Stimulated activated CD4-positive, alpha-beta T cell treated with anti-CD3 and anti-CD28 coated beads, Interleukin-2, amount 100 ng/mL, for 48 hours (primary cell): ENCODE results near the gene FRAT2.
"Not testable (repeated sequence)": the region's sequence is repeated elsewhere in the genome, so short reads cannot be mapped to it uniquely, and the experiment has no call there.

Experiments used
- DNase-seq, 2 donors: peaks; one replicate each; pipeline ENCODE4 v3.0.0-alpha.2; 2020

The FRAT2 gene

GRCh38 chr10:97356318-97356914, 21.9 kb upstream of the FRAT2 start:
- DNase-seq: no peak

- no peak for DNase-seq
Measured at GRCh38 chr10:97355571-97355975, 21.0 kb upstream of the FRAT2 start.

DNA sequence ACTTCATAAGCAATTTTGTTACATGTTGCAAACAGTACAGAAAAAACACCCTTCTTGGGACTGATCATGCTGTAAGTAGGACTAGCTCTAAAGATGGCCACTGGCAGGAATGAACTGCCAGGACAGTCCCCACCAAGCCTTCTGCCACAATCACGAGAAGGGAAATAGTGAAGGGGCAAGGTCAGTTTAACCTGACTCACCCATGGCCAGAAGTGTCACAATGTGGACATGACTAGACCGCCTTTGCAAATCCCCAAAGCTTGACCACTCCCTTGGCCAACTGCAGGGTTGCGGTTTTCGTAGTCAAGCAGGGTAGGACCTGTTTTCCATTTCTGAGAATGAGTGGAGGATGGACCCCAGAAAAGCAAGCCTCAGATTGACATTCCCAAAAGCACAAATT, 19.4 kb upstream of the FRAT2 start:
- no peak for DNase-seq

GRCh38 chr10:97349752-97350513, 15.4 kb upstream of the FRAT2 start:
- no peak for DNase-seq

- no peak for DNase-seq
Measured at GRCh38 chr10:97347317-97347716, 12.8 kb upstream of the FRAT2 start.

DNA sequence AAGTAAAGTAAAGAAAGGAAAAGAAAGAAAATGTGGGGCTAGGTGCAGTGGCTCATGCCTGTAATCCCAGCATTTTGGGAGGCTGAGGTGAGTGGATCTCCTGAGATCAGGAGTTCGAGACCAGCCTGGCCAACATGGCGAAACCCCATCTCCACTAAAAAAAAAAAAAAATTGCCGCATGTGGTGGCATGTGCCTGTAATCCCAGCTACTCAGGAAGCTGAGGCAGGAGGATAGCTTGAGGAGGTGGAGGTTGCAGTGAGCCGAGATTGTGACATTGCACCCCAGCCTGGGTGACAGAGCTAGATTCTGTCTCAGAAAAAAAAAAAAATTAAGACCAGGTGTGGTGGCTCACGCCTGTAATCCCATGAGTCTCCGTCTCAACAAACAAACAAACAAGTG, 9.1 kb upstream of the FRAT2 start:
- DNase-seq: not testable (repeated sequence)

DNA sequence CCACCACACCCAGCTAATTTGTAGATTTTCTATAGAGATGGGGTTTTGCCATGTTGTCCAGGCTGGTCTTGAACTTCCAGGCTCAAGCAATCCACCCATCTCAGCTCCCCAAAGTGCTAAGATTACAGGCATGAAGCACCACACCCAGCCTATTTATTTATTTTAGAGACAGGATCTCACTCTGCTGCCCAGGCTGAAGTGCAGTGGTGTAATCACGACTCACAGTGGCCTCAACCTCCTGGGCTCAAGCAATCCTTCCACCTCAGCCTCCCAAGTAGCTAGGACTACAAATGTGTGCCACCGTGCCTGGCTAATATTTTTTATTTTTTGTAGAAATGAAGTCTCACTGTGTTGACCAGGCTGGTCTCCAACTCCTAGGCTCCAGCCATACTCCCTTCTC, 6.9 kb upstream of the FRAT2 start:
- DNase-seq: no peak

DNA sequence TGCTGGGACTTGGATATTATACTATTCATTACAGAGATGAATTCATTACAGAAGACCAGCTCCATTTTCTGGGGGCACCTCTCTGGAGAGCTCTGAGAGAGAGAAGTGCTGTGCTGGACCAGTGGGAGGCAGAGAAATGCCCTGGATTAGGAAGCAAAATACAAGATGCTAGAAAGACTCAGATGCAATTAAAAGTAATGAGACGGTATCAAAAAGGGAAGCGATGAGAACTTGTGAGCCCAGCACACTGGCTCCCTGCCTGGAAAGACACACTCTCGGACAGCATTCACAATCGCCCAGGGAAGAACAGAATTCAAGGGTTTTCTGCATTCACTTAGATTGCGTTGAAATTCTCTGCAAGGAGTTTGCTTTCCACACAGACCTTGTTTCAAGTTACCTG, 3.5 kb upstream of the FRAT2 start:
- no peak for DNase-seq

DNA sequence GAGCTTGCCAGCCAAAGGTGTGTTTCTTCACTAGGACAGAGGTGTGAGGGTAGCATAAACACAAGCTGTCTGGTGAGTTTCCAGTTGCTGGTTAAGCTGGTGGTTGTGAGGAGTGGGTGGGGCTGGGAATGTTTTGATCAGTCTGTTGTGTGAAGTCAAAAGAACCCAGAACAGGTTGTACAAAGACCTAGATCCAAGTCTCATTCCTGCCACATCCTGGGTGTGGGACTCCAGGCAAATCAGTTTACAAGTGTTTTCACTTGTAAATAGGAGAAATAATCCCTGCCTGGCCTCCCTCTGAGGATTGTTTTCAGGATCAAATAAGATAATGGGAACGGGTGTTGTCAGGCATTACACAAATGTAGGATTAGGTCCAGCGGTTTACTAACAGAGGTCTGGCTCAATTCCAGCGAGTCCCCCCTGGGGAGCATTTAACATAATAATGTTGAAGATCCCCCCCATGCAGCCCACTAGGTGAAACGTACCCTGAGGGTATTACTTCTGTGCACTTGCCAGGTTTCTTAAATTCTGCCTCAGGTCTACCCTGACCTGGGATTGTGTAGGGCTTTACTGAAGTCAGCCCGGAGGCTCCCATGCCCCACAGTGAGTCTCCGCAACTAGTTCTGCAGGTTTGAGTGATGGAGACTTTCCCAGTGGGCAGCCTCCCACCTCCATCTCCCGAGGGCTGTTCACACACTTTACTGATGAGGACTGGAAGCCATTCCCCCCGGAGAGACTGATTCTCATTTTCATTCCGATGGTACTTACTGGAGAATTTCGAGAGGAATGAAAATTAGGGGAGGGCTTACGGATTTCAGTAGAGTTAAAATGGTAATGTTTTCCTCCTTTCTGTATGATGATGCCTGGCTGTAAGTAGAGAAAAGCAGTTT, 2.7 kb upstream of the FRAT2 start:
- DNase-seq: no peak

DNA sequence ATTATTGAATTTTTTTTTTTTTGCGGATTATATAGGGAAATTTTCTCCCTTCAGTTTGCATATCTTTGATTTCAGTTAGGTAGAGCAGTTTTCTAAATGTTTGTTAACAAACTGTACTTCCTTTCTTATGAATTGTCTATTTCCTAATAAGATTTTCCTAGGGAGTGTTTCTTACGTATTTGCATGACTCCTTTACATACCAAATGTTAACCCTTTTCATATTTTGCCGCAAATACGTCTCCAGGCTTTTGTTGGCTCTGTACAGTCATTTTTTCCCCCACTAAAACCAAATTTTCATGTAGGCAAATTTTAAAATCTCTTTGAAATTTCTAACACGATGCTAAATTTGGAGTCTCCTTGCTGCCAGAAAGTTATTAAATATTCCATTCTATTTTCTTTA, 1.9 kb upstream of the FRAT2 start:
- no peak for DNase-seq

DNA sequence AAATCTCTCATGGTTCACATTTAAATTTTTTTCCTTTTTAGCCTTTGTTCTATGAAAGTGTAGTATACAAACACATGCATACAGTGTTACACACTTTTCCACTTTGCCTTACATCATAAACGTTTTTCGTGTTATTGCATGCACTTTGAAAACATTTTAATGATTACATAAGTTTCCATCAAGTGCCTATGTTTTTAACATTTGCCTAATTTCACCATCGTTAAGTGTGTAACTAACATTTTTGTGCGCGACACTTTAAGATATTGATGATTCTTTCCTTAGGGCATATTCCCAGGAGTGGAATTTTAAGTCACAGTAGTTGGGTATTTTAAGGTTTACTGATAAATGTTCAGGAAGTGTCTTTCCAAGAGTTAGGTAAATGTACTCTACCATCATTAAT, 1.5 kb upstream of the FRAT2 start:
- no peak for DNase-seq

GRCh38 chr10:97335188-97335619, 675 bp upstream of the FRAT2 start:
- DNase-seq: no peak

GRCh38 chr10:97333601-97334369, 744 bp downstream of the FRAT2 start:
- peak; percentile 29 to 41 for DNase-seq

GRCh38 chr10:97333351-97333600, 1.3 kb downstream of the FRAT2 start:
- DNase-seq: no peak

DNA sequence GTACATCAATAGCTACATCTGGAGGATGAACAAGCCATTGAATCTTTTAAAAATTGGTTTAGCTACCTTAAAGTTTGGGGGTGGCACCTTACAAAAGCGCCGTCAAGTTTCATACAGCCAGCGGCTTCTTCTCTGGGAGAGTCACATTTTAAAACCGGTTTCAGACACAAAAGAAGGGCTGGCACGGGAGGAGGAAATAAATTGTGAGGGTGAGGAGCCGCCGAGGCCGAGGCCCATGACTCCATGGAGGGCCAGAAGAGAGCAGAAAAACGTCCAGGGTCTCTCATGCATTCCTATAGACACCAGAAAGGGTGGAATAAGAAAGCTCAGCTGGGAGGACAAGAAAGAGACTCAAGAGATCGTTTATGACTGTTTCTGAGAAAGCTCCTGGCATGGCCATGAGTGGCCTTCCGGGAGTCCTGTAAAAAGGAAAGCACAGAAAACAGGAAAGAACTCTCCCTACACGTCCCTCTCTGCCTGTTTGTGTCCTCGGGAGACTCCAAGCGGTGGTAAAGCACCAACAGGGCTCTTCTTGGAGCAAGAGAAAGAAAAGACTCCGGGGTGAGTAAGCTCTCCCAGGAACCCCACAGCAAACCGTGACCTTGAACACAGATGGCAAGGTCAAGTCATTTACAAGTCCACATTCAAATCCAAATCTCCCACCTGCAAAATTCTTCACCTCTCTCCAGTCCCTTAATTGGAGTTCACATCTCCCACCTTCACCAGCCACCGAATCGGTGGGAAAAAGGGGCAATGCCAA, 1.8 kb downstream of the FRAT2 start:
- DNase-seq: no peak

- no peak for DNase-seq
Measured at GRCh38 chr10:97331153-97331703, 3.3 kb downstream of the FRAT2 start.

DNA sequence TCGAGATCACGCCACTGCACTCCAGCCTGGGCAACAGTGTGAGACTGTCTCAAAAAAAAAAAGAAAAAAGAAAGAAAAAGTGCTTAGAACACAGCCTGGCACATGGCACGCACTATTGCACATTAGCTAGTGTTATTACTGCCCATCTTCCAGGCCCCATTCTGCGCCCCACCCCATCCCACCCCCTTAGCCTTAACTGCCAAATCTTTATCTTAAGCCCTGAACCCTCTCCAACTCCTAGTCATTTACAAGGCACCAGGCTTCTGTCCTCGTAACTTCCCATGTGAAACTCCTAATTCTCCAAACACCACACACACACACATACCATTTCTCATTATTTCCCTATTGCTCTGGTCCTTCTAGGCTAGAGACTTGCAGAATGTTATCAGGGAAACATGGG, 4.8 kb downstream of the FRAT2 start:
- no peak for DNase-seq

DNA sequence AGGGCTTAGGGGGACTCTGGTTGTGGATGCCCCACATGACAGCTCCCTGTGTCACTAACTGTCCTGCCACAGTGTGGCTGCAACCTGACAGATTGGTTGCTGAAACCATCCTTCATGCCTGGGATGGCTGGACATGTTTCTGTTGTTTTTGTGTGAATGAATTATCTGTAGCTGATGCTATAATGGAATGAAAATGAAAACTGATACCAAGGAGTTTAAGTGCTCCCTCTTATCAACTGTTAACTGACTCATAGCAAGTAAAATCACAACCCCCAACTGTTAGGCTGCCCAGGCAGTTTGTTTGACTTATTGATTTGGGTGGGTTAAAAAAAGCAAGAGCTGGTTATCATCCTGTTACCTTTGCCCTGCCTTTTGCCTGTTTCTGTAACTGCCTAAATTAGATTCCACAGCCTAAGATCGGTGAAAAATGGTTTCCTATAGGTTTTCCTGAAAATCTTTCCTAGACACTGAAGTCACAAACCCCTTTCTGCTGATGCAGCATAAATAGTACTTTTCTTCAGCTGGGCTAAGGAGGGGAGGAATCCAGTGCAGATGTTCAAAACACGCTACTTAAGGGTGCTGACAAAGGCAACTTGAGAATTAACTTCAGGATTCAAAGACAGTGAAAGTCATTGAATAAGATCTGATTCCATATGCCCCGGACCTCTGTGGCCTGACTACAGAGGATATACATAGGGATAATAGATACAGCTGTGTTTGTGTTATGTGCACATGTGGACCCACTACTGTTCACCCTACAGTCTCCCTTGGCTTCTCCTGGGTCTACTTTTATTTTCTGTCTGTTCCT, 5.7 kb downstream of the FRAT2 start:
- no peak for DNase-seq

- DNase-seq: no peak
Measured at GRCh38 chr10:97327348-97328294, 6.9 kb downstream of the FRAT2 start.

- DNase-seq: no peak
Measured at GRCh38 chr10:97325754-97326153, 8.8 kb downstream of the FRAT2 start.
